Erythroblast (primary cell): Measurements from ENCODE around the gene HSPH1.

Experiments
- GATA1 ChIP-seq: IDR thresholded peaks from 2 replicates; pipeline ENCODE4 v1.6.1; 2011; ENCODE audit warnings: low read depth, mild to moderate bottlenecking, control low read depth, low read length, moderate library complexity
- POLR2A ChIP-seq: IDR thresholded peaks from 2 replicates; pipeline ENCODE4 v1.6.1; 2011; ENCODE audit warnings: mild to moderate bottlenecking, low read length

GRCh38 chr13:31092646-31093045 lies 69.1 kb downstream of the HSPH1 start:
- TF ChIP-seq POLR2A (no peak), GATA1 (no peak)
